DMS79 treated with DMSO at 0.1 percent for 48 hours (cell line): ENCODE measurements around the gene FOXN3.

ENCODE experiments used
- DNase-seq: peaks from one replicate; lab custom pipeline; 2025; lab: John Stamatoyannopoulos, UW

Gene FOXN3

GRCh38 chr14:89382901-89383845 is 33.9 kb downstream of the FOXN3 start:
- no peak for DNase-seq

DNA sequence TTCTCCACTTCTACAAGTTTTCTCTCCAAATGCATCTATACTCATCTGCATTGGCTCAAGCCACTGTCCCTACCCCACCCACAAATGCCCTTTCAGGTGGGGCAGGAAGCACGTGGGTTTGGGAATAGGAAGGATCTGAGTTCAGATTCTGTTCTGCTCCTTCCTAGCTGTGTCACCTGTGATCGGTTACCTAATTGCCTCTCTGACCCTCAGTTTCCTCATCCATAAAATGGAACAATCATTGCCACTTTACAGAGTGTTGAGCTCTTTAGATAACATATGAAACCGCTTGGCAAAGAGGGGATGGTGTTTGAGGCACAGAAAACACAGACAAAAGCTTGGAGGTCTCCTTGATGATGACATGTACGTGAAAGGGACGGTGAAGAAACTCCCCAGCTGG is 34.5 kb downstream of the FOXN3 start:
- DNase-seq = no peak

DNA sequence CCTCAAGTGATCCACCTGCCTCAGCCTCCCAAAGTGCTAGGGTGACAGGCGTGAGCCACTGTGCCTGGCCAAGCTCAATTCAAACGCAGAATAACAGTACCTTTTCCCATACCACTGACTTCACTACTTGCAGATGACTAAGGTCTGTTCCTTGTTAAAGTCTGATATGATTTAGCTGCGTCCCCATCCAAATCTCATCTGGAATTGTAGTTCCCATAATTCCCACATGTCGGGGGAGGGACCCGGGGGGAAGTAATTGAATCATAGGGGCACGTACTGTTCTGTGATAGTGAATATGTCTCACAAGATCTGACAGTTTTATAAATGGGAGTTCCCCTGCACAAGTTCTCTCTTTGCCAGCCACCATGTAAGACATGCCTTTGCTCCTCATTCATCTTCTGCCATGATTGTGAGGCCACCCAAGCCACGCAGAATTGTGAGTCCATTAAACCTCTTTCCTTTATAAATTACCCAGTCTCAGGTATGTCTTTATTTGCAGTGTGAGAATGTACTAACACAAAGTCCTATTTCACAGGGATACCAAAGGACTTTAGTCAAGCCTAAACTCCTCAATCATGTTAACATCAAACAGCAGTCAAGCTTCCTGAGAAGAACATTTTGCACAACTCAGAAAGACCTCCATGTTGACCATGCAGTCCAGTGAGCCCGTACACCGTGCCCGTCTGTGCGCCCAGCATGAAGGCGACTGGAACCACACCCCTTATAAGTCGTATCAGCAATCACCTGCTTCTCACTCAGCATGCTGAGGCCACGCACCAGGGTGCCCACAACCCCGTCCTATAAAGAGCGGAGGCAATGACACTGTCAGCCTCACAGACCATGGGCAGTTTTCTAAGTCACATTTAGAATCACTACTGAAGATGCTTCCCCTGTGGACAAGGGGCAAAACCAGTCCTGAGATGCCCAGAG is 36.9 kb downstream of the FOXN3 start:
- no peak for DNase-seq

DNA sequence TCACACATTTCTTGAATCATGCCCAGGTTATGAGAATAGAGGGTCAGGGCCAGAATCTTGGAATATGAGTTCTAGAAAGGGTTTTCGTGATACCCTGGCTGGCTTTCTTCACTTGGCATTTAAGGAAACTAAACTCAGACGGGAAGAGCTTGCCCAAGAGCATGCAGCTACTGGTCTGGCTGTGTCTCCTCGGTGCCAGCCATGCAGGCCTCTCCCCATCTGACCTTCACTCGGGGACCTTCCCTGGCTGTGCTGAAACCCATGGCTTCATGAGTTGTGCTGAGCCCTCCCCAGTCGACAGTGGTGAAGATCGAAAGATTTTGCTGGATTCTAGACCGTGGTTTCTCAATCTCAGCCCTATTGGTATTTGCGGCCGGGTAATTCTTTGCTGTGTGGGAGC is 38.0 kb downstream of the FOXN3 start:
- DNase-seq = no peak

DNA sequence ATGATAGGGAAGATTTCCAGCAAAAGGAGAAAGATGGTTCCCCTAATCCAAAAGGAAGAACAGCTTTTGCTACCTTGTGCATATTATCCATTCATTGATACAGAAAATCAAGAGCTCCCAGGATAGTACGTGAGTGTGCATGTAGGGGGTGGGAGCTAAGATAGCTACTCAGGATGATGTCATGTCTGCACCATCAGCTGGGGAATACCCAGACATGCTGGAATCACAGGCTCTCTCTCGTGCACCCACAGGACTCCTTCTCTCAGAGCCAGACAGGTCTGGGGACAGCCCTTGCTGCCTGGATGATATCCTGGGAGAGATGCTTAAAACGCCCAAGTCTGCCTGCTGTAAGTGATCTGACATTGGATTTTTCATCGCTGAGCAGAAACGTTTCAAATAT is 38.9 kb downstream of the FOXN3 start:
- no peak for DNase-seq

- DNase-seq = no peak
These were observed 39.5 kb downstream of the FOXN3 start for GRCh38 chr14:89377544-89377943.

DNA sequence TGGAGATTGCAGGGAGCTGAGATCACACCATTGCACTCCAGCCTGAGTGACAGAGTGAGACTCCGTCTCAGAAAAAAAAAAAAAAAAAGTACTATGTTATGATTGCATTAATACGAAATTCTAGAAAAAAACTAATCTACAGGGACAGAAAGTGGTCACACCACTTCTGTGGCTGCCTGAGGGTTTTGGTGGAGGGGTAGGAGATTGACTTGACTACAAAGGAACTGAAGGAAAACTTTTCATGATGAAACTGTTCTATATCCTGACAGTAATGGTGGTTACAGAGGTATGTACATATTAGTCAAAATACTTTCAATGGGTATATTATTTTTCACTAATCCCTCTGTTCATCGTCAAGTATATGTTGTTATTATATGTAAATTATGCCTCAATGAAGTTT is 42.1 kb downstream of the FOXN3 start:
- DNase-seq = no peak

- DNase-seq = no peak
These were observed 43.8 kb downstream of the FOXN3 start for GRCh38 chr14:89373185-89373584.

DNA sequence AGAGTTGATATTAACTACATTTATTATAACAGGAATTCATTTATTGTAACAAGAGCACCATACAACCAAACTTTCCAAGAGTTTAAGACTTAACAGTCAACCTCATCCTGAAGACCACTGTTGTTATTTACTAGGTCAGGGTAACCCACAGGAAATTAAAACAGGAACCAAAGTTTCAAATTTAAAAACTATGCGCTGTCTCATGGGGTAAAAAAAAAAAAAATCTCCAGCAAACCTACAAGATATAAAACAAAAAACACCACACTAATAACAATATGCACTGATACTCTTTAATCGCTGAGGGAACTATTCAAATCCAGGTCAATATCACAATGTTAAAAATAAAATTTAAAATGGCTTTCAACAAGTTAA is 44.5 kb downstream of the FOXN3 start:
- no peak for DNase-seq

DNA sequence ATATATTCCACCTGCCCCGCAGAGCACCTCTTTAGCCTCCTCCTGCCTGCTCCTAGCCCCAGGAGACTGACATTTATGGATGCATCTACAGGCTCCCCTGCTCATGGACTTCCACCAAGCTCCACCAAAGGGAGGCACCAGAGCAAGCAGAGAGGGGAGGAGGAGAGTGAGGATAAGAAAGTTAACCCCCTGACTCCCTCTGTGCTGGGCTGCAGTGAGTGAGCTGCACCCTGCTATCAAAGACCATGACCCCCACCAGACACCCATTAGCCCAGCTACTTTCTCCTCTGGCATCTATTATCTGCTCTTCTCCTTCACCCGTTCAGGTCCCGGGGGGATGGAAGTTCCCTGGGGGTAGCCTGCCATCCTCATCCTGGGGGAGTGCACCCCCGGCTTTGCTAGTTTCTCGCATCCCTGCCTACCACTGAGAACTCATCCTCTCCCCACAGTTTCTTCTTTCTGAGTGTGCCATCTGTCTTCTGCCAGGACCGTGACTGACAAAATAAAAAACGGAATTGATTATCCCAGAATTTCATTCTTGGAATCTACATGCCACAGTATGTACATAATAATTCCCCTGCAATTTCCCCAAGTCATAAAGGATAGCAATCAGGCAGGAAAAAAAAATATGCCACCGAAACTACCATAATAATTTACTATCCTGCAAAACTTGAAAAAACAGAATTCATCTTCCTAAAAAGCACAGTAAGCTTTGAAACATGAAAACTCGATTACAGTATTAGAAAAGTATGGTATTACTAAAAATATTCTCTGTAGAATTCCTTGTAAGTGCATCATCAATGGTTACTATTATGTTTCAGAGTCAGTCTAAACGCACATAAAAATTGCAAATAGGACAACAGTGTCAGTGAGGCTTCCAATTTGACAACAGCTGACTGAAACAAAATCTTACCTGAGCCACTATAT is 45.2 kb downstream of the FOXN3 start:
- DNase-seq = no peak

DNA sequence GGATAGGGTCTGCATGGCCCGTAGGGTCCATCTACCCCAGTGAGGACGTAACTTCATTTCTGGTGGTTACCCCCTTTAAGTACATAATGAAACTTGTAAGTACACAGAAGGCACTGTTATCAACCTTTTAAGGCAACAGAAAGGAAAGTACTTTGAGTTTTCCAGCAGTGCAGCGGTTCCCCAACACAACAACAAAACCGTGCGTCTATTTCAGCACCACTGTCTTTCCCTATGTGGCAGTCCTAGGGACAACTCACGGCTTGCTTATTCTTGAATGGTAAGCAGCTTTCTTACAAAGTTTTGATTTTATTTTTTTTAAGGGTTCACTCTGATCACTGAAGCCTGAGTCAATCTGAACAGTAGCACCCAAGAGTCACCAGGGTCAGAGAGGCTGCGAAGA is 46.3 kb downstream of the FOXN3 start:
- no peak for DNase-seq

GRCh38 chr14:89370381-89370780 is 46.7 kb downstream of the FOXN3 start:
- DNase-seq = no peak

DNA sequence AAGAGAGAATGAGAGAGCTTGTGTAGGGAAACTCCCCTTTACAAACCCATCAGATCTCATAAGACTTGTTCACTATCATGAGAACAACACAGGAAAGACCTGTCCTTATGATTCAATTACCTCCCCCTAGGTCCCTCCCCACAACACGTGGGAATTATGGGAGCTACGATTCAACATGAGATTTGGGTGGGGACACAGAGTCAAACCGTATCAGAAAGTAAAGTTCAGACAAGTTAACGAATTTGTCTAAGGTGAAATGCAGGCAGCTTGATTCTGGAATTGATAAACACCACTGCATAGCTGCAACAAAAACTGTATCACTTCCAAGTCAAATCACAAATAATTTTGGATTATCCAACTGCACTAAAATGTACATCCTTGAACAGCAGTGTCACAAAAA is 47.4 kb downstream of the FOXN3 start:
- DNase-seq = no peak

DNA sequence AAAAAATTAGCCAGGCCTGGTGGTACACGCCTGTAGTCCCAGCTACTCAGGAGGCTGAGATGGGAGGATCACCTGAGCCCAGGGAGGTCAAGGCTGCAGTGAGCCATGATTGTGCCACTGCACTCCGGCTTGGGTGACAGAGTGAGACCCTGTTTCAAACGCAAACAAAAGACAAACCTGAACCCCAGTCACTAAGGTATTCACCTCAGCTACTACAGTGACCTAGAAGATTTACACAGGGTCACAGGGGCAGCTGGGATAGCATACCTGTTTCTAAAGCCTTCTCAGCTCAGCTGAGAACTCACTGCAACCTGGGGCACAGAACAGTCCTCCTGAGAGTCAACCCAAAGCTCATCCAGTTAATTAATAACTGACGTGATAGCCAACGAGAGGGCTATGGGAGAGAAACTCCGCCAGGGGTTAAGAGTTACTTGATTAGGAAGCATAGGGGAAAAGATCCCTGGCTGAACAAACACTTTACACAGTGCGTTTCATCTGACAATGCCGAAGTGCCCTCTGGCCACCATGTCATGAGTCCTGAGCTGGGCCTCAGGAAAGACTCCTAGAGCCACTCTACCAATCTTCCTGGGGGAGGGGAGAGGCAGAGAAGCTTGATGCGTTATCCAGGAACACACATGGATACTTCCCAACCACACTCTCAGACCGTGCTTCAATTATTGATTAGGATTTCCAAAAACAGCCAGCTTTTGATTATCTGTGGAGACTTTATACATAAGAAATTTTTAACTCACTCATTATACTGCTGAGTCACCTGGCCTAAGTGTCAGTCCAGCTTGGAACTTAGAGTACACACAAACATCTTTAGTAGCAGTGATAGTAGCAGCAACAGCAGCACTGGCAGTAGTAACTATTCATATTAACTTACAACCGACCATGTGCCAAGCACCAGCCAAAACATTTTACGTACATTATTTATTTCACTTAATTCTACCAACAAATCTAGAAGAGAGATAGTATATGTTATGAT is 48.2 kb downstream of the FOXN3 start:
- no peak for DNase-seq

- DNase-seq = no peak
These were observed 49.3 kb downstream of the FOXN3 start for GRCh38 chr14:89367779-89368120.

GRCh38 chr14:89366864-89367778 is 49.9 kb downstream of the FOXN3 start:
- no peak for DNase-seq

DNA sequence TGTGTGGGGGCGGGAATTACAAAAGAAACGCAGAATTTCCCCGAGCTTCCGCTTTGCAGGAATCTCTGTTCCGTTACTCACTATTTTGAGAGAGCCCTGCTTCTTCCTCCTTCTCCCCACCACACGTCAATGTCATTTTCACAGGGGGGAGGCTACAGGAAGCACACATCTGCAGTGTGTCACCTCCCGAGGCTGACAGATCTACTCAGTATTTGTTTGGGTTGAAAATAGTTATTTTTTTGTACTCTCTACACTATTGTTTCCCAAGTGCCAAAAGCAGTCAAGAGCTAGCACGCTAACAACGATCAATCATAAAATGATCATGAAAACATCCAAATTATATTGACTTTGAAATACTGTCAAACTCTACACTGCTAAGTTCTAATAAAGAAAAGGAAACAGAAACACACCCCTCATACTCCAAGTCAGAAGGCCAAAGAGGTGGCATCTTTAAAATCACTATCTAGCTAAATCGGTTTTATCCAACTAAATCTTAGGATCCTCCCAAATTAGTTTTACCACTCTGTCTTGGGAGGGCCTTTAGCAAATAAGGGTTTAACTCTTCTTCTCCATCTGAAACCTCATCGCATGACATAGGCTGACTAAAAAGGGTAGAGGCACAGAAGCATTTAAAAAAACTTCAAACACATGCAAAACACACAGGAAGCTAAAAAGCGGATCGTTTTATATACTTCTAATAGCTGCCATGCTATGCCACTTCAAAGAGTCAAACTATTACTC is 51.8 kb downstream of the FOXN3 start:
- DNase-seq = no peak

- DNase-seq = no peak
These were observed 52.7 kb downstream of the FOXN3 start for GRCh38 chr14:89364316-89364715.

DNA sequence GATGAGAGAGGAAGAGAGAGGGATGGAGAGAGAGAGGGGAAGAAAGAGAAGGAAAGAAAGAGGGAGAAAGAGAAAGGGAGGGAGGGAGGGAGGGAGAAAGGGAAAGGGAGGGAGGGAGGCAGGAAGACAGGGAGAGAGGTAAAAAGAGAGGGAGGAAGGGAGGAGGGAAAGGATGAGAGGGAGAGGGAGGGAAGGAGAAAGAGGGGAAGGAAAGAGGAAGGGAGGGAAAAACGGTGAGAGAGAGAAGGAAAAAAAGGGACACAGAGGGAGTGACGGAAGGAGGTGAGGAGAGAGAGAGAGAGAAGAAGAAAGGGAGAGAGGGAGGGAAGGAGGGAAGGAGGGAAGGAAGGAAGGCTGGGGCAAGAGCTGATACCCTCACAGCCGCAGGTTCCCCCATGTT is 56.8 kb downstream of the FOXN3 start:
- no peak for DNase-seq
